IMR-90 (cell line): ENCODE results near the gene HACD2. TPM values are rescaled to one million over a fixed set of nuclear protein-coding genes. Genes with fewer than 3 reads are reported as not detected.

ENCODE experiments used
- ATAC-seq: fragments of 200-7000 bp; cut with Tn5 transposase; 2 replicates; pipeline ENCODE4 v1.9.1; 2020; ENCODE audit warnings: low read depth, mild to moderate bottlenecking, moderate library complexity
- BruUV-seq: library from RNA; stranded (reverse); fragments of 400-500 nt; replicated peaks from 2 replicates; lab custom pipeline; 2021; lab: Mats Ljungman, UMichigan
- CTCF ChIA-PET: fragments of 300-600 bp; formaldehyde crosslinking; extraction: SDS; loops from one replicate; lab custom pipeline; 2021; ENCODE audit warnings: antibody characterized with exemption; lab: Yijun Ruan, JAX
- POLR2A ChIA-PET: fragments of 300-600 bp; sonication (Branson Sonifier 250); formaldehyde crosslinking; loops from one replicate; lab custom pipeline; 2022; ENCODE audit warnings: antibody characterized with exemption; ENCODE audit not compliant: unreplicated experiment; lab: Charles Lee
- DNase-seq: peaks from one replicate; pipeline ENCODE4 v3.0.0; 2013
- H2AFZ ChIP-seq: replicated peaks from 2 replicates; pipeline ENCODE3; 2013; ENCODE audit warnings: low read length, mild to moderate bottlenecking; ENCODE audit not compliant: poor library complexity
- H2AK5ac ChIP-seq: 2 replicates; pipeline ENCODE4 v1.6.1; 2013; ENCODE audit warnings: low read depth, low read length, inconsistent platforms
- H2AK9ac ChIP-seq: replicated peaks from 2 replicates; pipeline ENCODE3; 2013; ENCODE audit warnings: mild to moderate bottlenecking, low read depth, low read length, moderate library complexity; ENCODE audit not compliant: poor library complexity
- H2BK120ac ChIP-seq: 2 replicates; pipeline ENCODE4 v1.6.1; 2013; ENCODE audit warnings: low read depth, low read length, inconsistent platforms
- H2BK15ac ChIP-seq: 3 replicates; pipeline ENCODE4 v1.6.1; 2013; ENCODE audit warnings: low read depth, low read length, inconsistent platforms
- H2BK20ac ChIP-seq: 2 replicates; pipeline ENCODE4 v1.6.1; 2013; ENCODE audit warnings: low read depth, mild to moderate bottlenecking, inconsistent platforms, low read length, moderate library complexity
- H2BK5ac ChIP-seq: 2 replicates; pipeline ENCODE4 v1.6.1; 2013; ENCODE audit warnings: mild to moderate bottlenecking, low read depth, low read length, inconsistent platforms; ENCODE audit not compliant: poor library complexity, severe bottlenecking
- H3K14ac ChIP-seq: replicated peaks from 2 replicates; pipeline ENCODE4 v1.6.1; 2013; ENCODE audit warnings: low read depth, low read length, inconsistent platforms
- H3K18ac ChIP-seq: 2 replicates; pipeline ENCODE4 v1.6.1; 2013; ENCODE audit warnings: low read depth, low read length, control low read depth
- H3K23ac ChIP-seq: 2 replicates; pipeline ENCODE4 v1.6.1; 2013; ENCODE audit warnings: low read depth, low read length, inconsistent platforms
- H3K27ac ChIP-seq: 2 replicates; pipeline ENCODE4 v1.5.1; 2013; ENCODE audit warnings: mild to moderate bottlenecking, control low read depth, low read length; ENCODE audit not compliant: insufficient read depth
- H3K27me3 ChIP-seq: 2 replicates; pipeline ENCODE4 v1.6.1; 2013; ENCODE audit warnings: low read length; ENCODE audit not compliant: control insufficient read depth, insufficient read depth
- H3K36me3 ChIP-seq: 2 replicates; pipeline ENCODE4 v1.6.1; 2013; ENCODE audit warnings: low read length, mixed read lengths; ENCODE audit not compliant: control insufficient read depth, insufficient read depth
- H3K4ac ChIP-seq: 2 replicates; pipeline ENCODE4 v1.6.1; 2013; ENCODE audit warnings: low read depth, low read length, inconsistent platforms
- H3K4me1 ChIP-seq: 2 replicates; pipeline ENCODE4 v1.6.1; 2013; ENCODE audit warnings: low read length, mixed read lengths; ENCODE audit not compliant: control insufficient read depth, insufficient read depth
- H3K4me2 ChIP-seq: 2 replicates; pipeline ENCODE4 v1.6.1; 2013; ENCODE audit warnings: low read depth, mild to moderate bottlenecking, control low read depth, low read length, moderate library complexity
- H3K4me3 ChIP-seq: 2 replicates; pipeline ENCODE4 v1.5.1; 2013; ENCODE audit warnings: low read depth, mild to moderate bottlenecking, control low read depth, low read length, moderate library complexity; ENCODE audit not compliant: insufficient read depth
- H3K56ac ChIP-seq: 2 replicates; pipeline ENCODE4 v1.6.1; 2013; ENCODE audit warnings: low read length, inconsistent platforms; ENCODE audit not compliant: insufficient read depth; ENCODE audit errors: extremely low read depth
- H3K79me1 ChIP-seq, 2 experiments: 2 replicates each; pipeline ENCODE4 v1.6.1; 2013; ENCODE audit warnings: low read length in 2 of 2, inconsistent platforms in 1 of 2, low read depth in 1 of 2
- H3K9ac ChIP-seq: 2 replicates; pipeline ENCODE4 v1.6.1; 2013; ENCODE audit warnings: low read depth, low read length, control low read depth
- H3K9me1 ChIP-seq: 2 replicates; pipeline ENCODE4 v1.6.1; 2013; ENCODE audit warnings: low read length, inconsistent platforms; ENCODE audit not compliant: insufficient read depth
- H3K9me3 ChIP-seq: 2 replicates; pipeline ENCODE4 v1.6.1; 2013; ENCODE audit warnings: low read length; ENCODE audit not compliant: control insufficient read depth, insufficient read depth
- H4K20me1 ChIP-seq: 2 replicates; pipeline ENCODE4 v1.6.1; 2013; ENCODE audit warnings: low read length, inconsistent platforms; ENCODE audit not compliant: insufficient read depth
- H4K5ac ChIP-seq: 2 replicates; pipeline ENCODE4 v1.6.1; 2013; ENCODE audit warnings: mild to moderate bottlenecking, low read depth, low read length, control low read depth
- H4K8ac ChIP-seq, 2 experiments: 2 replicates each; pipeline ENCODE4 v1.6.1; 2013; ENCODE audit warnings: low read depth in 2 of 2, low read length in 2 of 2, control low read depth in 1 of 2, inconsistent platforms in 1 of 2
- H4K91ac ChIP-seq: 2 replicates; pipeline ENCODE4 v1.6.1; 2013; ENCODE audit warnings: low read depth, low read length, inconsistent platforms; ENCODE audit not compliant: insufficient read depth
- CEBPB ChIP-seq: IDR thresholded peaks from 2 replicates; pipeline ENCODE4 v1.6.1; 2012; ENCODE audit warnings: low read depth, low read length, improper control_type of control experiment
- SMC3 ChIP-seq: fragments of 150-350 bp; IDR thresholded peaks from 2 replicates; pipeline ENCODE4 v1.6.1; 2016; ENCODE audit warnings: low read depth, mild to moderate bottlenecking, antibody characterized with exemption, low read length, moderate library complexity
- WGBS, 2 experiments: methylation state at CpG; one replicate each; pipeline versions ENCODE4 v1.1.5 to v1.1.7; 2013; ENCODE audit warnings: missing lambda C conversion rate in 2 of 2; ENCODE audit not compliant: insufficient read length in 1 of 2; ENCODE audit errors: extremely low coverage in 2 of 2; 5-methylcytosine and 5-hydroxymethylcytosine counted together
- dilution Hi-C: fragments of 300-500 bp; cut with HindIII; formaldehyde crosslinking; loops from one replicate; pipeline ENCODE4 v1.14.3; 2018; ENCODE audit warnings: low sequenced_read_pairs; ENCODE audit not compliant: unreplicated experiment
- in situ Hi-C: fragments of 300-500 bp; cut with MboI; formaldehyde crosslinking; loops from 3 replicates; pipeline ENCODE4 v1.14.3; 2019; ENCODE audit warnings: low sequenced_read_pairs, inconsistent platforms, mixed read lengths
- intact Hi-C: fragments of 100-400 bp; cut with micrococcal nuclease; formaldehyde crosslinking; loops from 2 replicates; pipeline ENCODE4 v1.10.0; 2022
- polyA plus RNA-seq, 3 experiments: library from polyadenylated mRNA; depleted of rRNA; stranded (reverse); fragments of >200 nt; gene quantifications; 2 replicates each; pipeline ENCODE4 v1.2.3, GENCODE V29; 2012; ENCODE audit warnings: low replicate concordance in 1 of 3
- total RNA-seq: library from RNA; depleted of rRNA; stranded (reverse); fragments of >200 nt; gene quantifications from 2 replicates; pipeline ENCODE4 v1.2.3, GENCODE V29; 2012

Gene HACD2
- total and polyA plus RNA-seq, 2 of the 4 experiments (the other 2 are of a cell fraction) = 21.5 to 22.6 TPM

GRCh38 chr3:123562547-123562946, 22.3 kb downstream of the HACD2 start:
- Histone ChIP-seq H2AFZ (no peak overlapping the region), H3K27ac (no peak overlapping the region), H3K18ac (no peak overlapping the region), H2BK20ac (no peak overlapping the region), H4K5ac (no peak overlapping the region), H3K23ac (no peak overlapping the region), H2BK120ac (no peak overlapping the region), H3K4me2 (no peak overlapping the region), H3K9me1 (peaks cover 5% of the 10 kb centered on the region; the same call in 1 of the 2 replicates), H3K36me3 (peaks cover 7% of the 10 kb centered on the region), H2AK9ac (no peak overlapping the region), H3K79me1 (peaks cover 4 to 7% of the 10 kb centered on the region in 2 experiments; a peak in 2 of 4 replicates), H2BK15ac (no peak overlapping the region), H3K9ac (no peak overlapping the region), H3K9me3 (no peaks in the 10 kb centered on the region), H2BK5ac (no peak overlapping the region), H3K56ac (no peak overlapping the region), H3K4ac (no peak overlapping the region), H4K91ac (no peak overlapping the region), H4K20me1 (peaks cover 4% of the 10 kb centered on the region), H4K8ac (no peak overlapping the region), H3K4me3 (no peak overlapping the region), H3K14ac (no peak overlapping the region), H3K27me3 (no peaks in the 10 kb centered on the region), H3K4me1 (peaks cover 3% of the 10 kb centered on the region), H2AK5ac (no peak overlapping the region)
- TF ChIP-seq CEBPB (no peak), SMC3 (no peak)
- ChIA-PET CTCF (interaction anchor here (0.9 to 1.1 kb wide), 2 partner anchors 11 to 235 kb away, joined by 3 to 4 read pairs; no protein-coding TSS in a partner anchor), POLR2A (no interaction called here)
- DNase-seq (peak; percentile 41), ATAC-seq (peak; percentile 33; the same call in 1 of the 2 replicates)
- in situ Hi-C loops = no loop called here
- WGBS, 2 experiments = no CpG with 5 or more reads among the region's 1 CpG
- BruUV-seq = no TSS peak
- intact Hi-C loops = no loop called here
- dilution Hi-C loops = no loop called here
